GM19463 (cell line): ENCODE measurements around the gene ELAVL1.
"Not testable (repeated sequence)": the region's sequence is repeated elsewhere in the genome, so short reads cannot be mapped to it uniquely, and the experiment has no call there.

Experiments
- ATAC-seq: cut with Tn5 transposase; IDR thresholded peaks from one replicate; pipeline ENCODE4 v1.9.1; 2021; ENCODE audit warnings: mild to moderate bottlenecking, moderate library complexity; ENCODE audit not compliant: unreplicated experiment

The ELAVL1 gene

GRCh38 chr19:7925171-7925851 lies 80.1 kb downstream of the ELAVL1 start:
- no peak for ATAC-seq

DNA sequence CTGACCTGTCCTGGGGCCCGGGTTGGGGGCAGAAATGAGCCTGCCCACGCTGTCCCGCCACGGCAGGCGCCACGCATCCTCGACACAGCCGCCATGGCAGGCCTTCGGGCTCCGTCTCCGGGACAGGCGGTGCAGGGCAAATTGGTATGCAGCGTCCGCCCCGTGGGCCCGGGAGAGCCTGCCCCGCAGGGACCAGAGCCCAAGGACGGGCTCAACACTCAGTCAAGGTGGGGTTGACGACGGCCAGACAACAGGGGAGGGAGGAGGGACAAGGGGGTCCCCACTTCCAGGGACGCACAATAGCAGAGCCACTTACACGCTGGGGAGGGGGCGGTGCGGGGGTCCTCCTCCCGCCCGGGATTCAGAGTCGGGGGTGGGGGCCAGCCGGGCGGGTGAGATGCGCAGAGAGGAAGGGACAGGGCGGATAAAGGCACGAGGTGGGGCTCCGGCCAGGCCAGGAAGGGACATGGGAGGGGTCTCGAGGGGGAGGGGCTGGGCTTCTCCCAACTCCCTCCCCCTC lies 80.7 kb downstream of the ELAVL1 start:
- no peak for ATAC-seq

DNA sequence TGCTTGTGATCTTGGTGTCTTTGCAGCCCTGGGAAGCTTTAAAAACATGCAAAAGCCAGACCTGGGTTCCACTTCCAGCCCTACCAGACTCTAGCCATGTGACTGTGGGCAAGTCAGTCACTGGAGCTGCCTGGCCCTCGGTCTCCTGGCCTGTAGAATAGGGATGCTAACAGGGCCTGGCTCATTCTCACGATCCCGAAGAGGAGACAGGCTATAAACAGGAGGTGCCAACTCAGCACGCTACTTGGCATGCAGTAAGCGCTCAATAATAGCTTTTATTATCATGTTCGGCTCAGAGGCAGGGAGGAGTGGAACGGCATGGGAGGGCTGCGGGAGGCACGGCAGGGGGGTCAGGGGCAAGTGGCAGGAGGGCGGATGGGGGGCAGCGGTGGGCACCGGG lies 81.2 kb downstream of the ELAVL1 start:
- no peak for ATAC-seq

- ATAC-seq, result no peak
Observed at GRCh38 chr19:7923295-7924191, 81.9 kb downstream of the ELAVL1 start.

DNA sequence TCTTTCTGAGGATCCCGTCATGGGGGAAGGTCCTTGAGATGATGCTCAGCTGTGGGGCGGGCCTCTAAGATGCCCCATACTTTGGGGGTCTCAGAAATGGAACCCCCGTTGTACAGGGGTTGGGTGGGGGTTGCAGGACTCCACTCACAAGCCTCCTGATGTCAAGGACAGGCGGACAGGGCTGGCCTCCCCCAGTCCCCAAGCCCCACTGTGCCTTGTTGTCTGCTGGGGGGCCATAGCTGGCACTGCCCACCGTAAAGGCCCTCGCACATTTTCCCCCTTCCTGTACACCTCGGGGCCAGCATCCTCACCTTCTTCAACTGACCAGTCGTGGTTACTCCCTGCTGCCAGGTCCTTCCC lies 82.6 kb downstream of the ELAVL1 start:
- no peak for ATAC-seq

GRCh38 chr19:7921967-7922835 lies 83.2 kb downstream of the ELAVL1 start:
- no peak for ATAC-seq

- no peak for ATAC-seq
Observed at GRCh38 chr19:7921302-7921966, 84.0 kb downstream of the ELAVL1 start.

DNA sequence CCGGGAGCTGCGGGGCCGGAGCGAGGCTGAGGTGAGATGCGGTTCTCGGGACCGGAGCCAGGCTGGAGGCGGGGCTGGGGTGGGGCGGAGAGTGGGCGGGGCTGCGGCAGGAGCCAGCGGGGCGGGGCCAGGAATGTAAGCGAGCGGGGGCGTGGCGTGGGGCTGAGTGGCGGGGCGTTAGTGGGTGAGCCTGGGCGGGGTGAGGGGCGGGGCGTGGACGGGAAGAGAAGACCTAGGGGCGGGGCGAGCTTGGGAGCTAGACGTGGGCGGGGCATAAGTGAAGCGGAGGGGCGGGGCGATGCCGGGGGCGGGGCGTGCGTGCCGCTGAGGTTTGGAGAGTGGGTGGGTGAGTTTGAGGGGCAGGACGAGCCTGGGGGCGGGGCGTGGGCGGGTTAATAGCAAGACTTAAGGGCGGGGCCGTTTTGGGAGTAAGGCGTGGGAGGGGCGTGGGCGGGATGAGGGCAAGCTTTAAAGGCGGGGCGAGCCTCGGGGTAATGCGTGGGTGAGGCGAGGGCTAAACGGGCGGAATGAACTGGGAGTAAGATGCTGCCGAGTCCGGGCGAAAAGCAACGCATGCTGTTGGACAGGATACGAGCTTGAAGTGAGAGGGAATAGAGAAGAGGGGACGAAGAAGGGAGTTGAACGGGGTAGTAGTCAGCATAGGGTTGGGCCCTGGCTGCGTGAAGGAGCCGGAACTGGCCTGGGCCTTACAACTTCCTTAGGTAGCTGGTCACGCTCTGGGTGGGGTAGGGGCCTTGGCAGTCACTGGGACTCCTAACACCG lies 84.7 kb downstream of the ELAVL1 start:
- ATAC-seq, result peak; percentile 43

GRCh38 chr19:7919610-7920518 lies 85.6 kb downstream of the ELAVL1 start, which contains the start of gene SNAPC2:
TSS of gene SNAPC2 (plus strand) at chr19:7920338. CDS start at chr19:7920367, 29 bp downstream.
- peak; percentile 55 for ATAC-seq

- no peak for ATAC-seq
Observed at GRCh38 chr19:7918615-7919421, 86.6 kb downstream of the ELAVL1 start.

DNA sequence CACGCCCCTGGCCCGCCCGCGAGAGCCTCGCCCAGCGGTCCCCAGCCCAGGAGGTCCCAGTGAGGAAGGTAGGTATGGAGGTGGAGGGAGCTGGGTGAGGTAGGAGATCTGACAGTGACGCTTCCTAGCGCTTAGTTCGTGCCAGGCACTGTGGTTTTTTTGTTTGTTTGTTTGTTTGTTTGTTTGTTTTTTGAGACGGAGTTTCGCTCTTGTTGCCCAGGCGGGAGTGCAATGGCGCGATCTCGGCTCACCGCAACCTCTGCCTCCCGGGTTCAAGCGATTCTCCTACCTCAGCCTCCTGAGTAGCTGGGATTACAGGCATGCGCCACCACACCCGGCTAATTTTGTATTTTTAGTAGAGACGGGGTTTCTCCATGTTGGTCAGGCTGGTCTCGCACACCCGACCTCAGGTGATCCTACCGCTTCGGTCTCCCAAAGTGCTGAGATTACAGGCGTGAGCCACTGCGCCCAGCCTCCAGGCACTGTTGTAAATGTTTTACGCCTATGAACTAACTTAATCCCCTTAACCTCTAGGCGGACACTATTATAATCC lies 87.3 kb downstream of the ELAVL1 start:
- ATAC-seq, result not testable (repeated sequence)

- no peak for ATAC-seq
Observed at GRCh38 chr19:7917267-7918061, 88.0 kb downstream of the ELAVL1 start.

GRCh38 chr19:7916955-7917266 lies 88.5 kb downstream of the ELAVL1 start:
- no peak for ATAC-seq

DNA sequence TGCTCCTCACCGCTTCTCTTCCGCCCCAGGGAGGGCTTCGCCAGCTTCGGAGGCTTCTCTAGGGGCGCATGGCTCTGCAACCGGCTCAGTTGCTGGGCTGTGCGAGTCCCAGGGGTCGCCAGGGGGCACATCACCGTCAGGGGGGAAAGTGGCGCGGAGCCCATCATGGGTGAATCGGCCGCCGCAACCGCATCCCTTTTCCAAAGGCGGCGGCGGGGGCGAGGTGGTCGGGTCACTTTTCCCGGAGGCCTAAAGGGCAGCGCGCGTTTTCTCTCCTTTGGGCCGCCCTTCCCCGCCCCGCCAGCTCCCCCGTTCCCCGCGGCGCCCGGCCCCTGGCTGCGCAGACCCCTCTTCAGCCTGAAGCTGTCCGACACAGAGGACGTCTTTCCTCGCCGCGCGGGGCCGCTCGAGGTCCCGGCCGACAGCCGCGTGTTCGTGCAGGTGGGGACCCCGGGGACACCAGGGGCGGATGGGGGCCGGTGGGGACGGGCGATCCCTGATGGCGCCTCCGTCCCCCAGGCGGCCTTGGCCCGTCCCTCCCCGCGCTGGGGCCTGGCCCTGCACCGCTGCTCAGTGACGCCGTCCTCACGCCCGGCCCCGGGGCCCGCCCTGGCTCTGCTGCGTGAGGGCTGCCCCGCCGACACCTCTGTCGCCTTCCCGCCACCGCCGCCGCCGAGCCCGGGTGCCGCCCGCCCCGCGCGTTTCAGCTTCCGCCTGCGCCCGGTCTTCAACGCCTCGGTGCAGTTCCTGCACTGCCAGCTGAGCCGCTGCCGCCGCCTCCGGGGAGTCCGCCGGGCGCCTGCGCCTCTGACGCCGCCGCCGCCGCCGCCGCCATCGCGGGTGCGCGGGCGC lies 89.1 kb downstream of the ELAVL1 start:
- ATAC-seq, result no peak

DNA sequence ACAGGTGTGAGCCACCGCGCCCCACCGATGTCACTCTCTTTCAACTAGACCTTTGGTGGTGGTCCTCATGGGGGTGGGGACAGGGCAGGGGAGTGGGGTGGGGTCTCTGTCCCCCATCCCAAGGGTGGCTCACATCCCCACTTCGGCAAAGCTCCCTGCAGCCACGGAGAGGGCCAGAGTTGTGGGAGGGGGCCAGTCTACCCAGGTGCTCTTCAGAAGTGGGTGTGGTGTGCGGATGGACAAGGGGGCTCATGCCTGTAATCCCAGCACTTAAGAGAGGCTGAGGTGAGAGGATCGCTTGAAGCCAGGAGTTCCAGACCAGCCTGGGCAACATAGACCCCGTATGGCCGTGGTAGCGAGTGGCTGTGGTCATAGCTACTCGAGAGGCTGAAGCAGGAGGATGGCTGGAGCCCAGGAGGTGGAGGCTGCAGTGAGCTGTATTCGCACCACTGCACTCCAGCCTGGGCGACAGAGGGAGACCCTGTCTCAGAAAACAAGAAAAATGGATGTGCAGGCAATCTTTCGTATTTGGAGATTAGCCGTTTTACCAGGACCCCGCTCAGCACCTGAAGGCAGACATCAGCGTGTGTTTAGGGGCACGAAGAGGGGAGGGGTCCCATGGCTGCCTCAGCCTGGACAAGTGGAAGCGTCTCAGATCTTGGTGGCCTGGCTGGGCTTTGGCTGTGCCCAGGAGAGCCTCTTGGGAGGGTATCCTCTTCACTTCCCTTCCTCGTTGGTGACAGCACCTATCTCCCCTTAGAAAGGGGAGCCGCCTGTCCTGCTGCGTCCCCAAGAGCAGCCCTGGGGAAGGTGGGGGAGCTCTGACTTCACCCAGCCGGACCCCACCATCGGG lies 90.0 kb downstream of the ELAVL1 start:
- no peak for ATAC-seq
